Osteocyte (in vitro differentiated cells): ENCODE measurements around the gene MMP11. TPM values are rescaled to one million over a fixed set of nuclear protein-coding genes. Genes with fewer than 3 reads are reported as not detected.
A peak's percentile ranks its signal among the peaks of the same experiment; 100 is the strongest.

ENCODE experiments used
- DNase-seq: peaks from one replicate; pipeline ENCODE4 v3.0.0; 2021; ENCODE audit warnings: mixed read lengths; ENCODE audit not compliant: unreplicated experiment; ENCODE audit errors: extremely low spot score
- H3K27ac Mint-ChIP-seq: one replicate; pipeline ENCODE4 v1.8.0; 2021; ENCODE audit warnings: mild to moderate bottlenecking, mixed read lengths; ENCODE audit not compliant: unreplicated experiment
- H3K27me3 Mint-ChIP-seq: one replicate; pipeline ENCODE4 v1.8.0; 2021; ENCODE audit warnings: mixed read lengths; ENCODE audit not compliant: unreplicated experiment
- H3K36me3 Mint-ChIP-seq: one replicate; pipeline ENCODE4 v1.8.0; 2021; ENCODE audit warnings: mixed read lengths; ENCODE audit not compliant: unreplicated experiment
- H3K4me1 Mint-ChIP-seq: one replicate; pipeline ENCODE4 v1.8.0; 2021; ENCODE audit warnings: mixed read lengths; ENCODE audit not compliant: unreplicated experiment
- H3K4me3 Mint-ChIP-seq: one replicate; pipeline ENCODE4 v1.8.0; 2021; ENCODE audit warnings: mild to moderate bottlenecking, moderate library complexity, mixed read lengths; ENCODE audit not compliant: unreplicated experiment
- H3K9me3 Mint-ChIP-seq: one replicate; pipeline ENCODE4 v1.8.0; 2021; ENCODE audit warnings: mixed read lengths; ENCODE audit not compliant: unreplicated experiment
- CTCF ChIP-seq: fragments of 200-600 bp; sonication (generic); IDR thresholded peaks from 2 replicates; pipeline ENCODE4 v1.5.0; 2021; ENCODE audit warnings: antibody characterized with exemption, mild to moderate bottlenecking, moderate library complexity
- total RNA-seq: library from RNA; stranded (reverse); gene quantifications from 2 replicates; pipeline ENCODE4 v1.2.1, GENCODE V29; 2021

The MMP11 gene
- total RNA-seq, 1 donor from 2014 or later, result 72.5 TPM

DNA sequence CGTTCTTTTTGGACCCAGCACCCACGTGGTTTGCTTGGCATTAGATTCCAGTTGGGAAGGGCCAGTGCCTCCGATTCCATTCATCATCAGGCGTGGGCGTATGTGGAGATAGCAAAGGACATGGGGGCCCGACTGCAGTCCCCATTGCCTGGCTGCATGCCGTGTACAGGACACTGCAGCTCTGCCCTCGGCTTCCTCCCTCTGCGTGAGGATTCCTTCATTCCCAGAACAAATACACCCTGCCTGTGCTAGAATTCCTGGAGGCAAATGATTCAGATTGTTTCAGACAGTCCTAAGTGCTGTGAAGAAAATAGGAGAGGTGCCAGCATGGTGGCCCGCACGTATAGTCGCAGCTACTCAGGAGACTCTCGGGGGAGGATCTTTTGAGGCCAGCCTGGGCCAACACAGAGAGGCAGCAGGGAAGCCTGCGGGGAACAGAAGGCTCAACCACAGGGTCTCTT is 50.7 kb downstream of the MMP11 start:
- H3K4me1 Mint-ChIP-seq, result peaks cover 34% of the 10 kb centered on the region
- no peak for DNase-seq
- no peaks in the 10 kb centered on the region for H3K27me3 Mint-ChIP-seq
- H3K9me3 Mint-ChIP-seq, result no peaks in the 10 kb centered on the region
- TF ChIP-seq CTCF, result no peak
- peaks cover 42% of the 10 kb centered on the region for H3K36me3 Mint-ChIP-seq
- H3K27ac Mint-ChIP-seq, result peak overlapping the region; percentile 75
- H3K4me3 Mint-ChIP-seq, result no peak overlapping the region

GRCh38 chr22:23824476-23825245 is 52.0 kb downstream of the MMP11 start:
- Mint-ChIP-seq H3K9me3 (no peaks in the 10 kb centered on the region), H3K4me1 (peaks cover 42% of the 10 kb centered on the region), H3K27me3 (no peaks in the 10 kb centered on the region), H3K36me3 (peaks cover 50% of the 10 kb centered on the region), H3K27ac (peak overlapping the region; percentile 75), H3K4me3 (no peak overlapping the region)
- TF ChIP-seq CTCF, result no peak
- DNase-seq, result no peak

GRCh38 chr22:23825246-23825905 is 52.7 kb downstream of the MMP11 start:
- Mint-ChIP-seq H3K4me3 (no peak overlapping the region), H3K27ac (peak overlapping the region; percentile 74), H3K36me3 (peaks cover 50% of the 10 kb centered on the region), H3K9me3 (no peaks in the 10 kb centered on the region), H3K4me1 (peaks cover 49% of the 10 kb centered on the region), H3K27me3 (no peaks in the 10 kb centered on the region)
- DNase-seq, result no peak
- TF ChIP-seq CTCF, result no peak

DNA sequence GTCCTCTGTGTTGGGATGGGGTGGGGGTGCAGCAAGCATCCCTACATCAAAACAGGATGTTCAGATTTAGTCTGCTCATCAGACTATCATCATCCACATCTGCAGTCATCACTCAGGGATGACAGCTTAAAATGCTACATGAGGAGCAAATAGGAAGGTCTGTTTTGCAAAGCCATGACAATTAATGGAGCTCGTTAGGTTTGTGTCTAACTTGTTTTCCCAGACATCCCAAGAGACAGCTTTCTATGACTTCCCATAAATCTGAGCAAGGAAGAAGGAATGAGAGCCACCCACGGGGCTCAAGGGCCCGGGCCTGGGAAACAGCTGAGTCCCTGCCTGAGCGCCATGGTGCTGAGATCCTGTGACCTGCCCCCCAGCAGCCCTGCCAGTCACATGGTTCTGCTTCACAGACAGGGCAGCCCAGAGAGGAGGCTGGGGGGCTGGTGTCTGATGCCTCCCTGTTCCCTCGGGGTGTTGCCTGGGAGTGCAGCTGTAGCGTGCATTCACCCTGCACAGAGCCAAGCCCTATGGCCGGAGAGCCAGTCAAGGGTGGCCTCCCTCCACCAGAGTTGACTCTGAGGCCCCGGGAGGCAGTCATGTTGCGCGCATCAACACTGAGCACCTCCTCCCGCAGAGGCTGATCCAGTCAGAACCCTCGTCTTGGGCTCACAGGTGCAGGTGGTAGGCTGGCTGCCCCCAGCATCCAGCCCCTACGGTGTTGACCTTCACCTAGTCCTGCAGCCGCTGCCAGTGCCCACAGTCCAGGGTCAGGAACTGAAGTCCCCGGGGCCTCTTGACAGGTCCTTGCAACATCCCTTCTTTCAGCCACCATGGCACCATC is 54.1 kb downstream of the MMP11 start:
- H3K27ac Mint-ChIP-seq, result peak overlapping the region; percentile 74
- H3K4me3 Mint-ChIP-seq, result no peak overlapping the region
- no peak for TF ChIP-seq CTCF
- H3K4me1 Mint-ChIP-seq, result peaks cover 53% of the 10 kb centered on the region
- no peaks in the 10 kb centered on the region for H3K27me3 Mint-ChIP-seq
- DNase-seq, result no peak
- H3K36me3 Mint-ChIP-seq, result peaks cover 49% of the 10 kb centered on the region
- H3K9me3 Mint-ChIP-seq, result no peaks in the 10 kb centered on the region
